Measurements from ENCODE around the gene ZNF804B.

ZNF804B gene

DNA sequence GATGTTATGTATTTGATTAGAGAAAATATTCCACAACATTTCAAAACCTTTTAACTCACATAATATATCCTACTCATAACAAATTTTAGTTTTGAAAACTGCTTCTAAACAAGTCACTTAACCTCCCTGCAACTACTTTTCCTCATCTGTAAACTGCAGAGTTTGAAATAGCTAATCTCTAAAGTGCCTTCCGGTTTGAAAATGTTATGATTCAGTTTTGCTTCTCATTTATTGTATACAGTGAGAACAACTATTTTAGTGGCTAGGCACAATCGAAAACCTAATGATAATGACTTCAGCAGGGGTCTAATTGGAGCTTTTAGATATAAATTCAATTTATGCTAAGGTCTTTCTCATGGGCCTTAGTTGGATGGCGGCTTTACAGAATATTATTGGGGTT, 66.7 kb downstream of the ZNF804B start:
- Histone ChIP-seq H3K9ac (ENCODE audit: low read length in 5 of 5) (no peak overlapping the region), H3K27me3 (ENCODE audit: control insufficient read depth in 5 of 5, insufficient read depth in 4 of 5, low read length in 5 of 5) (no peaks in the 10 kb centered on the region), H3K27ac (ENCODE audit: low read depth, low read length) (no peak overlapping the region), H3K4me3 (ENCODE audit: low read depth in 1 of 5, low read length in 5 of 5) (no peak overlapping the region), H3K4me1 (ENCODE audit: control insufficient read depth in 5 of 5, insufficient read depth in 5 of 5, low read length in 5 of 5) (no peaks in the 10 kb centered on the region), H3K36me3 (ENCODE audit: control insufficient read depth in 5 of 5, insufficient read depth in 5 of 5, low read length in 5 of 5) (no peaks in the 10 kb centered on the region), H3K9me3 (ENCODE audit: control insufficient read depth in 5 of 5, low read length in 5 of 5) (peaks cover 0 to 2% (median 0%) of the 10 kb centered on the region in 5 donors)

DNA sequence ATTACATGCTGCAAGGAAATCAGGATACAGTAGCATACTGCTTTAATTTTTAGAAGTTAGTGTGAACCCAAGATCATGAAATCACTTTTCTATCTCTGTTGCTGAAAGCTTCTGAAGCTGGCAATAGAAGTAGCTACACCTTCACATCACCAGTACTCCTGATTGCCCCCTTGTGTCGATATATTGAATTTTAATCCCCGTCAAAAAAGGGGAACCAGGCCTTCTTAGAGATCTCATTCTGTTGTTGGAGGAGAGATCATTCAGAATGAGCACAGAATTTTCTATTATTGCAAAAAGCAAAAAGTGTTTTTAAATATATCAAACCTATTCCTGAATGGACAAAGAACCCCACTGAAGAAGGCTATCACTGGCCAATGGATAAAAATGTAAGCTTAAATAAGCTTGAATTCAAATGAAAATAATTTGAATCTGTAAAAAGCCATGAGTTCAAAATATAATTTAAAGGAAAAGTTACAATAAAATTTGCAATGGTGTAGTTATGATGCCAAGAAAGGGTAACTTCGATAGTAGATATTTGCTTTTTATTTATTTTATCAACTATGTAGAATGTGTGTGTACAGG, 75.7 kb downstream of the ZNF804B start:
- H3K9me3 ChIP-seq (ENCODE audit: control insufficient read depth in 5 of 5, low read length in 5 of 5), result no peaks in the 10 kb centered on the region
- no peak overlapping the region for H3K9ac ChIP-seq (ENCODE audit: low read length in 5 of 5)
- no peaks in the 10 kb centered on the region for H3K4me1 ChIP-seq (ENCODE audit: control insufficient read depth in 5 of 5, insufficient read depth in 5 of 5, low read length in 5 of 5)
- H3K4me3 ChIP-seq (ENCODE audit: low read depth in 1 of 5, low read length in 5 of 5), result no peak overlapping the region
- H3K36me3 ChIP-seq (ENCODE audit: control insufficient read depth in 5 of 5, insufficient read depth in 5 of 5, low read length in 5 of 5), result no peaks in the 10 kb centered on the region
- H3K27me3 ChIP-seq (ENCODE audit: control insufficient read depth in 5 of 5, insufficient read depth in 4 of 5, low read length in 5 of 5), result no peaks in the 10 kb centered on the region
- H3K27ac ChIP-seq (ENCODE audit: low read depth, low read length), result no peak overlapping the region

DNA sequence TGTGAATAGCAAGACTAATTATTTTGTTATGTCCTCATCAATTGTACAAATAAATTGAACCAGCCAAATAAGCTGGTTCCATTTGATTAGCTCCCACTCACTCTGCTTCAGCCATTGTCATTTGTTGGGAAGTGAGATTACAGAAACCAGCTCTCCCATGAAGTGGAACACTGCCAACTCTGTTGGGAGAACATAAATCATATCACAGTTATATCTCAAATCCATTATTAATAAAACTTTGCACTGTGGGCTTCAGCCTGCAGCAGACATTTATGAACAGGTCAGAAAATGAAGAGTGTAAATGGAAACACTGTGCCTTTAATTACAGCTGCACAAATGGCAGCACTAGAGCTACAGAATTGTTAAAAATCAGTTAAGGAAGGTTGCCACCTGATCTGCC, 82.7 kb downstream of the ZNF804B start:
- H3K4me3 ChIP-seq (ENCODE audit: low read depth in 1 of 5, low read length in 5 of 5), result no peak overlapping the region
- no peaks in the 10 kb centered on the region for H3K9me3 ChIP-seq (ENCODE audit: control insufficient read depth in 5 of 5, low read length in 5 of 5)
- no peaks in the 10 kb centered on the region for H3K36me3 ChIP-seq (ENCODE audit: control insufficient read depth in 5 of 5, insufficient read depth in 5 of 5, low read length in 5 of 5)
- no peaks in the 10 kb centered on the region for H3K27me3 ChIP-seq (ENCODE audit: control insufficient read depth in 5 of 5, insufficient read depth in 4 of 5, low read length in 5 of 5)
- H3K4me1 ChIP-seq (ENCODE audit: control insufficient read depth in 5 of 5, insufficient read depth in 5 of 5, low read length in 5 of 5), result no peaks in the 10 kb centered on the region
- H3K9ac ChIP-seq (ENCODE audit: low read length in 5 of 5), result no peak overlapping the region
- H3K27ac ChIP-seq (ENCODE audit: low read depth, low read length), result no peak overlapping the region

DNA sequence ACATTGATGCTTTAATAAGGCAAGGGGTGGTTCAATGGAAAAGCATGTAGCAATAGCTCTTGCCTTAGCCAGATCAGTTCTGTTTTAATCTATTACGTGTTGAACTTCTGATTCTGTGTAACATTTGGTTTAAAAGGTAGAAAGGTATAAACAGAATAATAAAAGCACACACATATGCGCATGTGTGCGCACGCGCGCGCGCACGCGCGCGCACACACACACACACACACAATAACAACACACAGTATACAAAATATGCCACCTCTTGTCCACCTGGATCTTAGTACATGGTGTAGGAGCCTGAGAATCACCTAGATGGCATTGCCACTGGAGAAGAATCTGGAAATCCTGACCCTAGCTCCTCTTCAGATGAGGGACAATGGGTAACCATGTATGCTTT, 85.6 kb downstream of the ZNF804B start:
- H3K9ac ChIP-seq (ENCODE audit: low read length in 5 of 5), result no peak overlapping the region
- no peaks in the 10 kb centered on the region for H3K4me1 ChIP-seq (ENCODE audit: control insufficient read depth in 5 of 5, insufficient read depth in 5 of 5, low read length in 5 of 5)
- H3K9me3 ChIP-seq (ENCODE audit: control insufficient read depth in 5 of 5, low read length in 5 of 5), result no peaks in the 10 kb centered on the region
- H3K4me3 ChIP-seq (ENCODE audit: low read depth in 1 of 5, low read length in 5 of 5), result no peak overlapping the region
- no peaks in the 10 kb centered on the region for H3K36me3 ChIP-seq (ENCODE audit: control insufficient read depth in 5 of 5, insufficient read depth in 5 of 5, low read length in 5 of 5)
- no peak overlapping the region for H3K27ac ChIP-seq (ENCODE audit: low read depth, low read length)
- no peaks in the 10 kb centered on the region for H3K27me3 ChIP-seq (ENCODE audit: control insufficient read depth in 5 of 5, insufficient read depth in 4 of 5, low read length in 5 of 5)

DNA sequence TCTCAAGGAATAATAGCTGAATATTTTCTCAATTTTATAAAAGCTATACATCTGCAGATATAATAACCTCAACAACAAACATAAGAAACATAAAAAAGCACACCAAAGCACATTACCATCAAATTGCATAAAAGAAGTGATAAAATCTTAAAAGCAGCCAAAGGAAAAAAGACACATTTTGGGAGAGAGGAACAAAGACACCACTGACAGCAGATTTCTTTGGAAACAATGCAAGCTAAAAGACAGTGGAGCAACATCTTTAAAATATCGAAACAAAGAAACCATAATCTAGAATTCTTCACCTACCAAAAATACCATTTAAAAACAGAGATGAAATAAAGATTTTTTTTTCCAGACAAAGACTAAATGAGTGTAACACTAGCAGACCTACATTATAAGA, 91.7 kb downstream of the ZNF804B start:
- Histone ChIP-seq H3K9me3 (ENCODE audit: control insufficient read depth in 5 of 5, low read length in 5 of 5) (peaks cover 0 to 2% (median 0%) of the 10 kb centered on the region in 5 donors), H3K9ac (ENCODE audit: low read length in 5 of 5) (no peak overlapping the region), H3K27ac (ENCODE audit: low read depth, low read length) (no peak overlapping the region), H3K36me3 (ENCODE audit: control insufficient read depth in 5 of 5, insufficient read depth in 5 of 5, low read length in 5 of 5) (no peaks in the 10 kb centered on the region), H3K27me3 (ENCODE audit: control insufficient read depth in 5 of 5, insufficient read depth in 4 of 5, low read length in 5 of 5) (no peaks in the 10 kb centered on the region), H3K4me1 (ENCODE audit: control insufficient read depth in 5 of 5, insufficient read depth in 5 of 5, low read length in 5 of 5) (no peaks in the 10 kb centered on the region), H3K4me3 (ENCODE audit: low read depth in 1 of 5, low read length in 5 of 5) (no peak overlapping the region)

DNA sequence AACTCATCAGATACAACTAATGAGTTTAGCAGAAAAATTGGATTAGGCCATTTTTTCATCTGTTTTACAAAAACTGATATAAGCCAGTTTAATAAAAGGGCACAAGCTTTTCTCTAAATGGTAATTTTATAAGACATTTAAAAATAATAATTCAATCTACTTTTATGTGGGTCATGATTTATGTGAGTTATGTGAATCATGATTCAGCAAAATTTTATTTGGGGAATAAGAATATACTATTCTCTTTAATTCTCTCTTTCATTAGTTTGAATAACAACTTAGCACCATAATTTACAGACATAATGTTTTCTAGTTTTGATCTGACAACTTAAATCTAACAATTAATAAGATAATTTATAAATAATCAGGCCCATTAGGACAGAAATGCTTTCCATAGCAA, 99.8 kb downstream of the ZNF804B start:
- no peak overlapping the region for H3K4me3 ChIP-seq (ENCODE audit: low read depth in 1 of 5, low read length in 5 of 5)
- no peak overlapping the region for H3K9ac ChIP-seq (ENCODE audit: low read length in 5 of 5)
- H3K27ac ChIP-seq (ENCODE audit: low read depth, low read length), result no peak overlapping the region
- H3K9me3 ChIP-seq (ENCODE audit: control insufficient read depth in 5 of 5, low read length in 5 of 5), result no peaks in the 10 kb centered on the region
- H3K27me3 ChIP-seq (ENCODE audit: control insufficient read depth in 5 of 5, insufficient read depth in 4 of 5, low read length in 5 of 5), result no peaks in the 10 kb centered on the region
- no peaks in the 10 kb centered on the region for H3K36me3 ChIP-seq (ENCODE audit: control insufficient read depth in 5 of 5, insufficient read depth in 5 of 5, low read length in 5 of 5)
- no peaks in the 10 kb centered on the region for H3K4me1 ChIP-seq (ENCODE audit: control insufficient read depth in 5 of 5, insufficient read depth in 5 of 5, low read length in 5 of 5)

DNA sequence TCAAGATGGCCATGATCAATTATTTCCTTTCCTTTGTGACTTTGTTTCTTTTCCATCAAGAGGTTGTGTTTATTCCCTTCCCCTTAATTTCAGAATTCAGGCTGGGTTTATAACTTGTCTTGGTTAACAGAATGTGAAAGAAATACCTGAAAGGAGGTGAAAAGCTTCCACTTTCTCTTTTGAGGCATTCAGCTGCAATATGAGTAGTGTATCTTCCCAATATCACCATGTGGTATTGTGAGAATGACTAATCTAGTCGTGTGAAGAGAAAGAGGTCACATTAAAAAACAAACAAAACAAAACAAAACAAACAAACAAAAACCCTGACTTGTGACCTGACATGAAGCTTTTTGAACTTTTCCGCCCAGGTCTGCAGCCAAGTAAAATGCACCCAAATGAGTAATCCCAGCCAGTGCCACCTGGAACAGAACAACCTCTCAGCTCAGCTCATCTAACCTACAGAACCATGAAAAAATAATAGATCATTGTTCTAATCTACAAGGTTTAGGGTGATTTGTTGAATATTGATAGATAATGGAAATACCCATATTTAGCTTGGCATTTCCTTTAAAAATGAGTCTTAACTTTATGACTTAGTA, 106.9 kb downstream of the ZNF804B start:
- H3K4me1 ChIP-seq (ENCODE audit: control insufficient read depth in 5 of 5, insufficient read depth in 5 of 5, low read length in 5 of 5), result no peaks in the 10 kb centered on the region
- no peak overlapping the region for H3K4me3 ChIP-seq (ENCODE audit: low read depth in 1 of 5, low read length in 5 of 5)
- H3K9me3 ChIP-seq (ENCODE audit: control insufficient read depth in 5 of 5, low read length in 5 of 5), result peaks cover 0 to 4% (median 0%) of the 10 kb centered on the region in 5 donors
- H3K9ac ChIP-seq (ENCODE audit: low read length in 5 of 5), result no peak overlapping the region
- H3K27me3 ChIP-seq (ENCODE audit: control insufficient read depth in 5 of 5, insufficient read depth in 4 of 5, low read length in 5 of 5), result no peaks in the 10 kb centered on the region
- no peak overlapping the region for H3K27ac ChIP-seq (ENCODE audit: low read depth, low read length)
- no peaks in the 10 kb centered on the region for H3K36me3 ChIP-seq (ENCODE audit: control insufficient read depth in 5 of 5, insufficient read depth in 5 of 5, low read length in 5 of 5)

DNA sequence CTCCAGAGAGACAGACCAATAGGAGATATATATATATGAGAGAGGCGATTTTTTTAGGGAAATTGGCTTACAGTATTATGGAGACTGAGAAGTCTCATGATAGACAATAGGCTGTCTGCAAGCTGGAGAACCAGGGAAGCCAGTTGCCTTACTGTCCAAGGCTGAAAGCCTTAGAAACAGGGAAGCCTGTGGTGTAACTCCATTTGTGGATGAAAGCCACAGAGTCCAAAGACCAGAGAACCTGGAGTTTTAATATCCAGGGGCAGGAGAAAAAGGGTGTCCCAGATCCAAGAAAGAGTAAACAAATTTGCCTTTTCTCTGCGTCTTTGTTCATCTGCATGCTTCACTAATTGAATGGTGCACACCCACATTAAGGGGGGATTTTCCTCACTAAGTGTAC, 107.7 kb downstream of the ZNF804B start:
- Histone ChIP-seq H3K4me3 (ENCODE audit: low read depth in 1 of 5, low read length in 5 of 5) (no peak overlapping the region), H3K27ac (ENCODE audit: low read depth, low read length) (no peak overlapping the region), H3K9me3 (ENCODE audit: control insufficient read depth in 5 of 5, low read length in 5 of 5) (peaks cover 0 to 4% (median 0%) of the 10 kb centered on the region in 5 donors), H3K36me3 (ENCODE audit: control insufficient read depth in 5 of 5, insufficient read depth in 5 of 5, low read length in 5 of 5) (no peaks in the 10 kb centered on the region), H3K27me3 (ENCODE audit: control insufficient read depth in 5 of 5, insufficient read depth in 4 of 5, low read length in 5 of 5) (no peaks in the 10 kb centered on the region), H3K9ac (ENCODE audit: low read length in 5 of 5) (no peak overlapping the region), H3K4me1 (ENCODE audit: control insufficient read depth in 5 of 5, insufficient read depth in 5 of 5, low read length in 5 of 5) (no peaks in the 10 kb centered on the region)

DNA sequence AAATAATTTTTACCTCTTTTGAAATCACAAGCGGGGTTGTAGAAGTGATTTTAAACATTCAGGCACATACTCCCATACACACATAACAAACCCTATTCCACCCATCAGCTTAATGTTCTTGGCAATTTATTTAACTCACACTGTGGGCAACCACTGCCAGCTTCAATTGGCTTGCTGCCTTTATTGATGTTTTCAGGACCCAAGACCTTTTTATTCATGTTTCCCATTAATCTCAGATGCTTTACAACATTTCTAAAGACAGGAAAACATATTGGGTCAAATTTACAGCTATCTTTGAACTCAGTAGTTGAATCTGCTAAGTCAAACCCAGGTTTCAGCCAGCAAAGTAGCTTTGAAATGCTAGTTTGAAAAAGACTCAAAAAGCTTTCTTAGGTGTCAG, 109.0 kb downstream of the ZNF804B start:
- no peak overlapping the region for H3K9ac ChIP-seq (ENCODE audit: low read length in 5 of 5)

DNA sequence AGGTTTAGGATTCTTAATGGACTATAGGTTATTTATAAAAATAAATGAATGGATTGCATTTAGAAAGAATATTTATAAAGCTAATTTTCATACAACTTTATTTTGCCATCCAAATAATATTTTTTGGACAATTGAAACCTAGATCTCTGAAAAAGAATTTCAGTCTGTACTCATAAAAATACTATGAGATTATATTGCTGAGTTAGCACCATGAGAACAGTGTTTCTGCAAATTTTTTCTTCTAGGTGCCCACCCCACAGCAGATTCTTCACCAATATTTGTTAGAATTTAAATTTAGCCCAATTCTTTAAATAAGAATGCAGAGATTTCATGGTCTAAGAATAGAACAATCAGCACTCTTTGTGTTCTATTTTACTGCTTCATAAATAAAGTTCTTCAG, 121.6 kb downstream of the ZNF804B start:
- no peaks in the 10 kb centered on the region for H3K36me3 ChIP-seq (ENCODE audit: control insufficient read depth in 5 of 5, insufficient read depth in 5 of 5, low read length in 5 of 5)
- H3K9ac ChIP-seq (ENCODE audit: low read length in 5 of 5), result no peak overlapping the region
- no peaks in the 10 kb centered on the region for H3K27me3 ChIP-seq (ENCODE audit: control insufficient read depth in 5 of 5, insufficient read depth in 4 of 5, low read length in 5 of 5)
- H3K27ac ChIP-seq (ENCODE audit: low read depth, low read length), result no peak overlapping the region
- H3K4me3 ChIP-seq (ENCODE audit: low read depth in 1 of 5, low read length in 5 of 5), result no peak overlapping the region
- H3K4me1 ChIP-seq (ENCODE audit: control insufficient read depth in 5 of 5, insufficient read depth in 5 of 5, low read length in 5 of 5), result no peaks in the 10 kb centered on the region
- H3K9me3 ChIP-seq (ENCODE audit: control insufficient read depth in 5 of 5, low read length in 5 of 5), result no peaks in the 10 kb centered on the region

More for the DNA sequence above, 109.0 kb downstream of the ZNF804B start:
- Histone ChIP-seq H3K27ac (ENCODE audit: low read depth, low read length) (no peak overlapping the region), H3K4me1 (ENCODE audit: control insufficient read depth in 5 of 5, insufficient read depth in 5 of 5, low read length in 5 of 5) (no peaks in the 10 kb centered on the region), H3K4me3 (ENCODE audit: low read depth in 1 of 5, low read length in 5 of 5) (no peak overlapping the region), H3K36me3 (ENCODE audit: control insufficient read depth in 5 of 5, insufficient read depth in 5 of 5, low read length in 5 of 5) (no peaks in the 10 kb centered on the region), H3K27me3 (ENCODE audit: control insufficient read depth in 5 of 5, insufficient read depth in 4 of 5, low read length in 5 of 5) (no peaks in the 10 kb centered on the region), H3K9me3 (ENCODE audit: control insufficient read depth in 5 of 5, low read length in 5 of 5) (peaks cover 0 to 4% (median 0%) of the 10 kb centered on the region in 5 donors)

Data from subcutaneous abdominal adipose tissue (tissue), 5 donors.